Measurements from ENCODE around the gene SEC14L1. TPM values are rescaled to one million over a fixed set of nuclear protein-coding genes. Genes with fewer than 3 reads are reported as not detected.

Gene SEC14L1
- total RNA-seq, 1 experiment from 2014 or later = 81.0 TPM

DNA sequence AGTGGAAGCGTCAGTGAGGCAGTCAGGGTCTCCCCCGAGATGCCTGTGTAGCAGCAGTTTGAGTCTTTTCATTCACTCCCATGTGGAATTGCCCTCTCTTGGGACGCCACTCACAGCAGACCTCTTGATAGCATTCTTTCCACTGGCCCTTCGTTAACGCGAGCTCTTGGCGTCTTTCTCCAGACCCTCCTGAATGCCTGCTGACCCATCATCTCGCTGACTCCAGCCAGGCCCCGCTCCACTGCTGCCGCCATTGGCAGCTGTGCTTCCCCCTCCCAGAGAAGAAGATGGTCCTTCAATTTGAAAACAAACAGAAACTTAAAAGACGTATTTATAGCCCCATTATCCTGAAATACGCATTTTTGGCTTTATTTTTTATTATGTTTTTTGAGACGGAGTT lies 63.1 kb downstream of the SEC14L1 start:
- ChIA-PET POLR2A (interaction anchor here (0.6 kb wide), 1 partner anchor 76 kb away, joined by 5 read pairs; no protein-coding TSS in a partner anchor), CTCF (interaction anchor here (0.6 to 1.7 kb wide), 2 partner anchors 10 to 155 kb away, joined by 5 to 10 read pairs; no protein-coding TSS in a partner anchor)
- Mint-ChIP-seq H3K27ac (no peak overlapping the region), H3K9me3 (no peaks in the 10 kb centered on the region), H3K4me3 (no peak overlapping the region), H3K4me1 (peaks cover 5% of the 10 kb centered on the region; the same call in 1 of the 2 replicates), H3K27me3 (ENCODE audit: low read depth) (no peaks in the 10 kb centered on the region), H3K36me3 (peaks cover 63% of the 10 kb centered on the region)
- ATAC-seq = no peak
- TF ChIP-seq, protein P1, sequence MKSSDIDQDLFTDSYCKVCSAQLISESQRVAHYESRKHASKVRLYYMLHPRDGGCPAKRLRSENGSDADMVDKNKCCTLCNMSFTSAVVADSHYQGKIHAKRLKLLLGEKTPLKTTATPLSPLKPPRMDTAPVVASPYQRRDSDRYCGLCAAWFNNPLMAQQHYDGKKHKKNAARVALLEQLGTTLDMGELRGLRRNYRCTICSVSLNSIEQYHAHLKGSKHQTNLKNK (CRISPR knock-in tag; IDR thresholded peaks at IDR 0.05) = no peak
- TF ChIP-seq ESRRA (CRISPR knock-in tag; IDR thresholded peaks at IDR 0.05; ENCODE audit: borderline replicate concordance) (no peak), ZNF121 (CRISPR knock-in tag; IDR thresholded peaks at IDR 0.05) (no peak), ZNF263 (CRISPR knock-in tag; IDR thresholded peaks at IDR 0.05; ENCODE audit: low read depth) (no peak), CBFB (CRISPR knock-in tag; IDR thresholded peaks at IDR 0.05; ENCODE audit: low read depth) (no peak), OVOL2 (CRISPR knock-in tag; IDR thresholded peaks at IDR 0.05; ENCODE audit: borderline replicate concordance) (no peak), ZNF219 (CRISPR knock-in tag; IDR thresholded peaks at IDR 0.05; ENCODE audit: borderline replicate concordance) (no peak), MYBL2 (CRISPR knock-in tag; IDR thresholded peaks at IDR 0.05) (no peak), ZNF512 (CRISPR knock-in tag; IDR thresholded peaks at IDR 0.05; ENCODE audit: borderline replicate concordance) (no peak)
- TF ChIP-seq, protein P2, sequence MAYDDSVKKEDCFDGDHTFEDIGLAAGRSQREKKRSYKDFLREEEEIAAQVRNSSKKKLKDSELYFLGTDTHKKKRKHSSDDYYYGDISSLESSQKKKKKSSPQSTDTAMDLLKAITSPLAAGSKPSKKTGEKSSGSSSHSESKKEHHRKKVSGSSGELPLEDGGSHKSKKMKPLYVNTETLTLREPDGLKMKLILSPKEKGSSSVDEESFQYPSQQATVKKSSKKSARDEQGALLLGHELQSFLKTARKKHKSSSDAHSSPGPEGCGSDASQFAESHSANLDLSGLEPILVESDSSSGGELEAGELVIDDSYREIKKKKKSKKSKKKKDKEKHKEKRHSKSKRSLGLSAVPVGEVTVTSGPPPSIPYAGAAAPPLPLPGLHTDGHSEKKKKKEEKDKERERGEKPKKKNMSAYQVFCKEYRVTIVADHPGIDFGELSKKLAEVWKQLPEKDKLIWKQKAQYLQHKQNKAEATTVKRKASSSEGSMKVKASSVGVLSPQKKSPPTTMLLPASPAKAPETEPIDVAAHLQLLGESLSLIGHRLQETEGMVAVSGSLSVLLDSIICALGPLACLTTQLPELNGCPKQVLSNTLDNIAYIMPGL (CRISPR knock-in tag; IDR thresholded peaks at IDR 0.05) = no peak
- TF ChIP-seq, protein P3, sequence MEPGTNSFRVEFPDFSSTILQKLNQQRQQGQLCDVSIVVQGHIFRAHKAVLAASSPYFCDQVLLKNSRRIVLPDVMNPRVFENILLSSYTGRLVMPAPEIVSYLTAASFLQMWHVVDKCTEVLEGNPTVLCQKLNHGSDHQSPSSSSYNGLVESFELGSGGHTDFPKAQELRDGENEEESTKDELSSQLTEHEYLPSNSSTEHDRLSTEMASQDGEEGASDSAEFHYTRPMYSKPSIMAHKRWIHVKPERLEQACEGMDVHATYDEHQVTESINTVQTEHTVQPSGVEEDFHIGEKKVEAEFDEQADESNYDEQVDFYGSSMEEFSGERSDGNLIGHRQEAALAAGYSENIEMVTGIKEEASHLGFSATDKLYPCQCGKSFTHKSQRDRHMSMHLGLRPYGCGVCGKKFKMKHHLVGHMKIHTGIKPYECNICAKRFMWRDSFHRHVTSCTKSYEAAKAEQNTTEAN (CRISPR knock-in tag; IDR thresholded peaks at IDR 0.05) = no peak
- TF ChIP-seq, protein P4, sequence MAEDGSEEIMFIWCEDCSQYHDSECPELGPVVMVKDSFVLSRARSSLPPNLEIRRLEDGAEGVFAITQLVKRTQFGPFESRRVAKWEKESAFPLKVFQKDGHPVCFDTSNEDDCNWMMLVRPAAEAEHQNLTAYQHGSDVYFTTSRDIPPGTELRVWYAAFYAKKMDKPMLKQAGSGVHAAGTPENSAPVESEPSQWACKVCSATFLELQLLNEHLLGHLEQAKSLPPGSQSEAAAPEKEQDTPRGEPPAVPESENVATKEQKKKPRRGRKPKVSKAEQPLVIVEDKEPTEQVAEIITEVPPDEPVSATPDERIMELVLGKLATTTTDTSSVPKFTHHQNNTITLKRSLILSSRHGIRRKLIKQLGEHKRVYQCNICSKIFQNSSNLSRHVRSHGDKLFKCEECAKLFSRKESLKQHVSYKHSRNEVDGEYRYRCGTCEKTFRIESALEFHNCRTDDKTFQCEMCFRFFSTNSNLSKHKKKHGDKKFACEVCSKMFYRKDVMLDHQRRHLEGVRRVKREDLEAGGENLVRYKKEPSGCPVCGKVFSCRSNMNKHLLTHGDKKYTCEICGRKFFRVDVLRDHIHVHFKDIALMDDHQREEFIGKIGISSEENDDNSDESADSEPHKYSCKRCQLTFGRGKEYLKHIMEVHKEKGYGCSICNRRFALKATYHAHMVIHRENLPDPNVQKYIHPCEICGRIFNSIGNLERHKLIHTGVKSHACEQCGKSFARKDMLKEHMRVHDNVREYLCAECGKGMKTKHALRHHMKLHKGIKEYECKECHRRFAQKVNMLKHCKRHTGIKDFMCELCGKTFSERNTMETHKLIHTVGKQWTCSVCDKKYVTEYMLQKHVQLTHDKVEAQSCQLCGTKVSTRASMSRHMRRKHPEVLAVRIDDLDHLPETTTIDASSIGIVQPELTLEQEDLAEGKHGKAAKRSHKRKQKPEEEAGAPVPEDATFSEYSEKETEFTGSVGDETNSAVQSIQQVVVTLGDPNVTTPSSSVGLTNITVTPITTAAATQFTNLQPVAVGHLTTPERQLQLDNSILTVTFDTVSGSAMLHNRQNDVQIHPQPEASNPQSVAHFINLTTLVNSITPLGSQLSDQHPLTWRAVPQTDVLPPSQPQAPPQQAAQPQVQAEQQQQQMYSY (CRISPR knock-in tag; IDR thresholded peaks at IDR 0.05) = no peak
- TF ChIP-seq, protein P5, sequence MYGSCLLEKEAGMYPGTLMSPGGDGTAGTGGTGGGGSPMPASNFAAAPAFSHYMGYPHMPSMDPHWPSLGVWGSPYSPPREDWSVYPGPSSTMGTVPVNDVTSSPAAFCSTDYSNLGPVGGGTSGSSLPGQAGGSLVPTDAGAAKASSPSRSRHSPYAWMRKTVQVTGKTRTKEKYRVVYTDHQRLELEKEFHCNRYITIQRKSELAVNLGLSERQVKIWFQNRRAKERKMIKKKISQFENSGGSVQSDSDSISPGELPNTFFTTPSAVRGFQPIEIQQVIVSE (CRISPR knock-in tag; IDR thresholded peaks at IDR 0.05; ENCODE audit: borderline replicate concordance) = no peak
- TF ChIP-seq, protein P6, sequence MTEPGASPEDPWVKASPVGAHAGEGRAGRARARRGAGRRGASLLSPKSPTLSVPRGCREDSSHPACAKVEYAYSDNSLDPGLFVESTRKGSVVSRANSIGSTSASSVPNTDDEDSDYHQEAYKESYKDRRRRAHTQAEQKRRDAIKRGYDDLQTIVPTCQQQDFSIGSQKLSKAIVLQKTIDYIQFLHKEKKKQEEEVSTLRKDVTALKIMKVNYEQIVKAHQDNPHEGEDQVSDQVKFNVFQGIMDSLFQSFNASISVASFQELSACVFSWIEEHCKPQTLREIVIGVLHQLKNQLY (CRISPR knock-in tag; IDR thresholded peaks at IDR 0.05) = no peak
- TF ChIP-seq, protein P7, sequence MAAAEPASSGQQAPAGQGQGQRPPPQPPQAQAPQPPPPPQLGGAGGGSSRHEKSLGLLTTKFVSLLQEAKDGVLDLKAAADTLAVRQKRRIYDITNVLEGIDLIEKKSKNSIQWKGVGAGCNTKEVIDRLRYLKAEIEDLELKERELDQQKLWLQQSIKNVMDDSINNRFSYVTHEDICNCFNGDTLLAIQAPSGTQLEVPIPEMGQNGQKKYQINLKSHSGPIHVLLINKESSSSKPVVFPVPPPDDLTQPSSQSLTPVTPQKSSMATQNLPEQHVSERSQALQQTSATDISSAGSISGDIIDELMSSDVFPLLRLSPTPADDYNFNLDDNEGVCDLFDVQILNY (CRISPR knock-in tag; IDR thresholded peaks at IDR 0.05) = no peak
- TF ChIP-seq, protein P8, sequence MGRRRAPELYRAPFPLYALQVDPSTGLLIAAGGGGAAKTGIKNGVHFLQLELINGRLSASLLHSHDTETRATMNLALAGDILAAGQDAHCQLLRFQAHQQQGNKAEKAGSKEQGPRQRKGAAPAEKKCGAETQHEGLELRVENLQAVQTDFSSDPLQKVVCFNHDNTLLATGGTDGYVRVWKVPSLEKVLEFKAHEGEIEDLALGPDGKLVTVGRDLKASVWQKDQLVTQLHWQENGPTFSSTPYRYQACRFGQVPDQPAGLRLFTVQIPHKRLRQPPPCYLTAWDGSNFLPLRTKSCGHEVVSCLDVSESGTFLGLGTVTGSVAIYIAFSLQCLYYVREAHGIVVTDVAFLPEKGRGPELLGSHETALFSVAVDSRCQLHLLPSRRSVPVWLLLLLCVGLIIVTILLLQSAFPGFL (CRISPR knock-in tag; IDR thresholded peaks at IDR 0.05; ENCODE audit: borderline replicate concordance) = no peak
- TF ChIP-seq, protein P9, sequence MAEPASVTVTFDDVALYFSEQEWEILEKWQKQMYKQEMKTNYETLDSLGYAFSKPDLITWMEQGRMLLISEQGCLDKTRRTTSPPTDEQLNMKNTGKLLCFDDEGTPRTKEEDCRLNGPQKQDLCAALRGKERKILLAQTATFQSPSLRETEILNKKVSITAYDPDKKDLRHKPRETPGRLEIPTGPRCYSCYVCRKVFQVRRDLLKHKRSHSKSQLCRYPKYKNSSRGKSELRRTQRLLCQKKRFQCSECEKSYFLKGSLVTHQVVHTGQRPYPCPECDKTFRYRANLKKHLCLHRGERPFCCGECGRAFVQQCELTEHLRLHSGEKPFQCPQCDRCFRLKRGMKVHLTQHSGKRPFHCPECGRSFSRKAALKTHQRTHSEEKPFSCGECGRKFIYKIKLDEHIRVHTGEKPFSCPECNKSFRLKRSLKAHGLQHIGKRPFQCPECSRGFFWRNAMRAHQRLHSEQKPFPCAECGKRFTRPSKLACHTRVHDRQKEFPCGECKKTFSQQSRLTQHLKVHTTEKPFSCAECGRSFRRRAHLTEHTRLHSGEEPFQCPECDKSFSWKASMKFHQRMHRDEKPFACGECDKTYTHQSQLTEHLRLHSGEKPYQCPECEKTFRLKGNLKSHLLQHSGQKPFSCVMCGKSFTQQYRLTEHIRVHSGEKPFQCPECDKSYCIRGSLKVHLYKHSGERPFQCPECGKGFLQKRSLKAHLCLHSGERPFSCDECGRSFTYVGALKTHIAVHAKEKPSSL (CRISPR knock-in tag; conservative IDR thresholded peaks at IDR 0.05) = no peak
- no peak for DNase-seq (ENCODE audit: low spot score)

Measured in WTC11 (cell line).